GM23338 (cell line): ENCODE data around the gene ABCC3. TPM values are rescaled to one million over a fixed set of nuclear protein-coding genes. Genes with fewer than 3 reads are reported as not detected.

Experiments
- CREB1 ChIP-seq: fragments of 250-450 bp; sonication (Bioruptor Pico); IDR thresholded peaks from 2 replicates; pipeline ENCODE4 v1.5.0; 2020; ENCODE audit warnings: low read depth, mild to moderate bottlenecking, moderate library complexity
- CTCF ChIP-seq, 2 experiments: fragments of 200-600 bp in 1 of 2; sonication (generic) in 1 of 2; conservative IDR thresholded peaks; 2 replicates each; pipeline versions ENCODE4 v1.5.1 to v1.6.1; 2016 to 2017; ENCODE audit warnings: antibody characterized with exemption in 2 of 2, low read depth in 2 of 2, mild to moderate bottlenecking in 2 of 2, moderate library complexity in 1 of 2
- ETS1 ChIP-seq: IDR thresholded peaks from 2 replicates; pipeline ENCODE4 v1.6.1; 2016; ENCODE audit warnings: antibody characterized with exemption
- EZH2phosphoT487 ChIP-seq: fragments of 200-600 bp; sonication (generic); IDR thresholded peaks from one replicate; pipeline ENCODE4 v1.8.1; 2018; ENCODE audit warnings: antibody characterized with exemption; ENCODE audit not compliant: unreplicated experiment
- JUNB ChIP-seq: IDR thresholded peaks from one replicate; pipeline ENCODE4 v1.6.1; 2016; ENCODE audit warnings: antibody characterized with exemption; ENCODE audit not compliant: unreplicated experiment
- NANOG ChIP-seq: IDR thresholded peaks from 2 replicates; pipeline ENCODE4 v1.6.1; 2016; ENCODE audit warnings: antibody characterized with exemption, borderline replicate concordance
- POLR2AphosphoS5 ChIP-seq: IDR thresholded peaks from 2 replicates; pipeline ENCODE4 v1.6.1; 2016; ENCODE audit warnings: antibody characterized with exemption, low read depth
- STAT1 ChIP-seq: IDR thresholded peaks from one replicate; pipeline ENCODE4 v1.6.1; 2016; ENCODE audit warnings: antibody characterized with exemption; ENCODE audit not compliant: unreplicated experiment
- ZNF114 ChIP-seq: fragments of 250-450 bp; sonication (Bioruptor Pico); IDR thresholded peaks from 2 replicates; pipeline ENCODE4 v1.5.0; 2020; ENCODE audit warnings: mild to moderate bottlenecking, moderate library complexity
- ZNF331 ChIP-seq: fragments of 250-450 bp; sonication (Bioruptor Pico); IDR thresholded peaks from 2 replicates; pipeline ENCODE4 v1.5.0; 2020; ENCODE audit warnings: low read depth, mild to moderate bottlenecking, moderate library complexity
- ZNF462 ChIP-seq: fragments of 250-450 bp; sonication (Bioruptor Pico); IDR thresholded peaks from 2 replicates; pipeline ENCODE4 v1.5.0; 2020; ENCODE audit warnings: mild to moderate bottlenecking, moderate library complexity
- polyA plus RNA-seq: library from polyadenylated mRNA; unstranded; fragments of >200 nt; fragmentation: Nextera tagmentation; extraction: Ambion mirVana; gene quantifications from 2 replicates; pipeline ENCODE4 v1.2.1, GENCODE V29; 2016
- total RNA-seq: library from RNA; depleted of rRNA; stranded (reverse); fragments of >200 nt; shearing (Covaris generic); gene quantifications from 2 replicates; pipeline ENCODE4 v1.2.3, GENCODE V29; 2014

ABCC3 gene
- total and polyA plus RNA-seq, 2 experiments from 2014 or later, result not detected

GRCh38 chr17:50688245-50688644 lies 53.6 kb downstream of the ABCC3 start (continued):
- TF ChIP-seq ZNF462 (CRISPR knock-in tag) (no peak), POLR2AphosphoS5 (no peak), CTCF (conservative IDR thresholded peaks at IDR 0.05; ENCODE audit: low read depth in 2 of 2) (no peak), EZH2phosphoT487 (no peak), CREB1 (CRISPR knock-in tag) (no peak), STAT1 (no peak), ETS1 (no peak), NANOG (no peak), ZNF331 (CRISPR knock-in tag) (no peak), ZNF114 (CRISPR knock-in tag) (no peak), JUNB (no peak)
